Measurements from ENCODE around the gene GPANK1.
A peak's percentile ranks its signal among the peaks of the same experiment; 100 is the strongest.
"Not testable (repeated sequence)": the region's sequence is repeated elsewhere in the genome, so short reads cannot be mapped to it uniquely, and the experiment has no call there.

The GPANK1 gene

DNA sequence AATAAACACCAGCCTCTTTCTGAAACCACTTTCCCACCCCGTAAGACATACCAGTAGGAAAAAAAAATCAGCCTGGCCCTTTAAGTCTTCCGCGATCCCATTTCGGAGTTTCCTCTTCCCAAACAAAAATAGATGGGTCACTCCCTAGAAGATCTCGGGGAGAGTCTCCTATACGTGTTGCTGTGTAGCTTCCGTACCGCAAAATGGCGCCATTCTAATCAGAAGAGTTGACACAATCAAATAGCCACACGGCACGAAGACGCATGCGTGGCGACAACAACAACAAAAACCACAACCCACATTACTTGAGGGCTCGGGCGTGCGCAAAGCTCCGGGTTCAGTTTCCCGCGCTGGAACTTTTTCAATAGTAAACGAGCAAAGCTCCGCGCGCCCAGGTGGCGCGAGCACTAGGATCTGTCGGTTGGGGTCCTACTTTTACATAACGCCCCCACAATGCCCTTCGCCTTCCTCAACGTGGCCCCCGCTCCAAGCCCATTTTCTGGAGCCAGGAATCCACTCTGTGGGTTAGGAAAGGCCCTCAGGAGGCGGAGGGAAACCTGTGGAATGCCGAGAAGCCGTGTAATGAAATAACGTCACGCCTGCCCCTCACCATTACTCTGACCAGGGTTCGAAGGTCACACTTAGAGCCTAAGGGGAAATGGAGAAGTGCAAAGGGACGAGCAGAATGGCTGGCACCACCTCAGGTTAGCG is at the start of gene GPANK1:
Gene GPANK1, minus strand, starts transcription at position 208 of the 711 bp plus-strand sequence. CDS start 519 bp downstream, outside the sequence.
- Mint-ChIP-seq H3K36me3 (peaks cover 49 to 73% of the 10 kb centered on the region in 2 donors), H3K4me3 (peak within 1 kb of the TSS; percentile 98), H3K9me3 (no peaks in the 10 kb centered on the region), H3K27ac (peak within 1 kb of the TSS; percentile 99), H3K4me1 (peaks cover 45 to 79% of the 10 kb centered on the region in 2 donors), H3K27me3 (no peaks in the 10 kb centered on the region)
- DNase-seq (peak; percentile 79), ATAC-seq (replicated peaks) (peak; percentile 45 to 47)

DNA sequence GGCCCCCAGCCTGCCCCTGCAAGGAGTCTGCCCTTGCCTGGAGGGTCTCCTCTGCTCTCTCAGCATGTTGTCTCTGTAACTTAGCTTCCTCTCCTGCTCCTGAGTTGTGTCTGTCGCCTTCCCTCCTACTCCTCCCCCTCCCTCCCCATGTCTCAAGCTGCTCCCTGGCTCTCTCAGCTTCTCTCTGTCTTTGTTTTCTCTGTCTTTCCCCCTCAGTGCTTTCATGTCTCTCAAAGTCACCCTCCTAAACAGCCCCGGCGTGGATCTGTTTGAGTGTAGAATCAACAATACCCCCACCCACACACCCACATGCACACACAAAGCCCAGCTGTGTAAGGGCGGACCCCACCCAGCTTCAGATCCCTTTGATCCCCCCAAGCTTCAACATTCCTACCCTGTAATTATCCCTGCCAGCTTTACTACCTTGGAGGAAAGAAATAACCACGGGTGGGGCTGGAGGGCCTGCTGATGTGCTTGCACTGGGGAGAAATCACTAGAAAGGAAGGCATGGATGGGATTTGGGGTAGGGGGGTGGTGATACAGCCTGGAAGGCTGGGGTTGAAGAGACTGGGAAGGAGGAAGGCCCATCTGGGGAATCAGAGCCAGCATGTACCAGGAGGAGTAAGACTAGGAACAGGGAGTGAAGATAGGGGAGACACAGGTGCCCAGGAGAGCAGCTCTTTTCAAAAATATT is 49.3 kb upstream of the GPANK1 start:
- Mint-ChIP-seq H3K27me3 (no peaks in the 10 kb centered on the region), H3K4me3 (no peak overlapping the region), H3K27ac (no peak overlapping the region), H3K4me1 (peaks cover 9 to 19% of the 10 kb centered on the region in 2 donors), H3K36me3 (no peaks in the 10 kb centered on the region), H3K9me3 (no peaks in the 10 kb centered on the region)
- no peak for DNase-seq
- no peak for ATAC-seq (replicated peaks)

DNA sequence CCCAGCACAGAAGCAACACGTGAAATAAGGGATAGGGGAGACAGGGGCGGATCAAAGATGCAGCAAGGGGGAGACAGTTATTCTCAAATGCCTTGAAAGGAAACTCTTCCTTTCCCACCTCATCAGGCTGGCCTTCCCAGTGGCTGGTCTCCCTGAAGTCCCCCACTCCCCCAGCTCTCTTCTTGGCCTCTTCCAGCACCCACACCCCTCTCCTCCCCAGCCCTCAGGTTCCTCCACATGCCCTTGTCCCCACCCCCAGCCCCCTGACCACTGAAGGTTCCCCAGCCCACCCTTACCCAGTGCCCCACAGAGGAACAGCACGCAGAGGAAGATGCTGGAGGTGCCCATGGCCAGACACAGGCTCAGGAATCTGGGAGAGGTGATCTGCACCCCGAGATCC is 48.7 kb upstream of the GPANK1 start:
- no peak for DNase-seq
- Mint-ChIP-seq H3K9me3 (no peaks in the 10 kb centered on the region), H3K36me3 (no peaks in the 10 kb centered on the region), H3K27ac (no peak overlapping the region), H3K4me1 (peaks cover 9 to 19% of the 10 kb centered on the region in 2 donors), H3K4me3 (no peak overlapping the region), H3K27me3 (no peaks in the 10 kb centered on the region)
- no peak for ATAC-seq (replicated peaks)

DNA sequence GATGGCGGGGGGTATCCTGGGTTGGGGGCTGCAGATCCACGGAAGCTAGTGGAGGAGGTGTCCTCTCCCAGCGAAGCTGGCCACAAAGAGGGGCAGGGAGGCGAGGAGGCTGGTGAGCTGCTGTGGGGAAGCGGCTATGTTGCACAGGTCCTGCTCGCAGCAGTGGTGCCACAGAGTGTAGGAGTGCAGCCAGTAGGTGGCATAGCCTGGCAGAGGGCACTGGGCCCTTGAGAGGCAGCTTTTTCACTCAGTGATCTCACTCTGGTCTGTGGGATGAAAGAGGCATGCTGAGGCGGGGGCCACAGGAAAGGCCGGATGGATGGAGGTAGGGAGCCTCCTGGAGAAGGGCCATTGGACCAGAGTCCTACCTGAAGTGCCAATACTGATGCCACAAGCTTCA is 47.5 kb upstream of the GPANK1 start:
- peak; percentile 73 to 76 for ATAC-seq (replicated peaks)
- no peak for DNase-seq
- Mint-ChIP-seq H3K36me3 (no peaks in the 10 kb centered on the region), H3K4me1 (peaks cover 9 to 19% of the 10 kb centered on the region in 2 donors), H3K4me3 (no peak overlapping the region), H3K27me3 (no peaks in the 10 kb centered on the region), H3K27ac (no peak overlapping the region), H3K9me3 (no peaks in the 10 kb centered on the region)

DNA sequence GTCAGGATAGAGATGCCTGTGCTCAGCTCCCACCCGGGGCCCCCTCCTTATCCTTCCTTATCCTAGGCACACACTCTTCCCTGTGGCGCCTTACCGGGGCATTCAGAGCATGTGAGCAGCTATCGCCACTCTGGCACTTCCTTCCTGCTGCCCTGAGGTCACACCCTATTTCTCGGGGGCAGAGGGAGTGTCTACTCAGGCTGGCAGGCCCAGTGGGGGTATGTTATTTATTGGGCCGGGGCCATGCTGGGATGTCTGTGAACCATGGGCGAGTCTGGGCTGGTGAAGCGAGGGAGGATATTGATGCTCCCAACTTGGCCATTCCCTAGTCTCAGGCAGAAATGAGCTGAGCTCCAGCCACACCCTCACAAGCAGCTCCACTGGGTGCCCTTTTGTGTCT is 46.4 kb upstream of the GPANK1 start:
- ATAC-seq (replicated peaks) (no peak), DNase-seq (no peak)
- no peaks in the 10 kb centered on the region for H3K36me3 Mint-ChIP-seq
- no peak overlapping the region for H3K27ac Mint-ChIP-seq
- peaks cover 9 to 19% of the 10 kb centered on the region in 2 donors for H3K4me1 Mint-ChIP-seq
- H3K9me3 Mint-ChIP-seq, result no peaks in the 10 kb centered on the region
- H3K27me3 Mint-ChIP-seq, result no peaks in the 10 kb centered on the region
- H3K4me3 Mint-ChIP-seq, result no peak overlapping the region

DNA sequence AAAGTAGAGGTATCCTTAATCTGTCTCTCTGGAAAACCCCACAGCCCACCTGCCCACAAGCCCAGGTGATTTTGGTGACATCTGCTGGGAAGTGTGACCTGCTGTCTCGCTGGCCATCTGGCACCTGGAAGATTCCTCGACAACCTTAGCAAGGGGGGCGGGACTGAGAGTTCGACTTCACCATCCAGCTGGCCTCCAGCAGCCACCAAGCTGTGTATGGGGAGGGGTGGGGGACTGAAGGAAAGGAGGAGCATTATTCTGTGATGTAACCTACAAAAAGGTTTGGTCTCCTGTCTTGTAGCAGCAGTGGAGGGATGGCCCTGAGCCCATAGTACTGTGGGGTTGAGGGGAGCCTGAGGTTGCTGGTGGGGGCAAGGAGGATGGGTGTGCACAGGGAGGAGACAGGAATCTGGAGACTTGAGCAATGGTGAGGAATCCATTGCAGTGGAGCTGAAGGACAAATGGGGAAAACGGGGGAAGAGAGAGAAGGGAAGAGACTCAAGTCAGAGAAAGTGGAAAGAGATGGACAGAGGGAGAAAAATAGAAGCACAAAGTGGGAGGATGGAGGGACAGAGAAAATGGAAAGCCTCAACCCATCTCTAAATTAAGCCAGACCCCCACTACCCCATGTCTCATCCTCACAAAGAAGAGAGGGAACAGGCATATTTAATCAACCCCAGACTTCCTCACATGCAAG is 45.9 kb upstream of the GPANK1 start:
- Mint-ChIP-seq H3K27me3 (no peaks in the 10 kb centered on the region), H3K36me3 (no peaks in the 10 kb centered on the region), H3K27ac (no peak overlapping the region), H3K9me3 (no peaks in the 10 kb centered on the region), H3K4me3 (no peak overlapping the region), H3K4me1 (peaks cover 9 to 19% of the 10 kb centered on the region in 2 donors)
- no peak for ATAC-seq (replicated peaks)
- DNase-seq, result no peak

DNA sequence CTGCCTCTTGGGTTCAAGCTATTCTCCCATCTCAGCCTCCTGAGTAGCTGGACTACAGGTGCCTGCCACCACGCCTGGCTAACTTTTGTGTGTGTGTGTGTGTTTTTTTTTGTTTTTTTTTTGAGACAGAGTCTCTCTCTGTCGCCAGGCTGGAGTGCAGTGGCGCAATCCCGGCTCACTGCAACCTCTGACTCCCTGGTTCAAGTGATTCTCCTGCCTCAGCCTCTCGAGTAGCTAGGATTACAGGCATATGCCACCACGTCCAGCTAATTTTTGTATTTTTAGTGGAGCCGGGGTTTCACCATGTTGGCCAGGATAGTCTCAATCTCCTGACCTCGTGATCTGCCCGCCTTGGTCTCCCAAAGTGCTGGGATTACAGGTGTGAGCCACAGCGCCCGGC is 44.4 kb upstream of the GPANK1 start:
- H3K36me3 Mint-ChIP-seq; H3K4me3 Mint-ChIP-seq; H3K27me3 Mint-ChIP-seq; H3K9me3 Mint-ChIP-seq; DNase-seq; H3K27ac Mint-ChIP-seq; ATAC-seq (replicated peaks): not testable (repeated sequence)
- H3K4me1 Mint-ChIP-seq, result peaks cover 9 to 19% of the 10 kb centered on the region in 2 donors

DNA sequence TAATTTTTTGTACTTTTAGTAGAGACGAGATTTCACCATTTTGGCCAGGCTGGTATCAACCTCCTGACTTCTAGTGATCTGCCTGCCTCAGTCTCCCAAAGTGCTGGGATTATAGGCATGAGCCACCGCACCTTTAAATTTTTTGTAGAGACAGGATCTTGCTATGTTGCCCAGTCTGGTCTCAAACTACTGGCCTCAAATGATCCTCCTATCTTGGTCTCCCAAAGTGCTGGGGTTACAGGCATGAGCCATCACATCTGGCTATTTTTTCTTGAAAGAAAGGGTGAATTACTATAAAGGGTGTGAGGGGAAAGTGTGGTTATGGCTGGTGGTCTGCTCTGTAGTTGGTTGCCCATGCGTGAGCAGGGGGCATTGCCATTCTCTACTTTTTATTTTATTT is 43.4 kb upstream of the GPANK1 start:
- Mint-ChIP-seq H3K36me3 (no peaks in the 10 kb centered on the region), H3K27ac (no peak overlapping the region), H3K9me3 (no peaks in the 10 kb centered on the region), H3K4me3 (no peak overlapping the region), H3K4me1 (peaks cover 11 to 24% of the 10 kb centered on the region in 2 donors), H3K27me3 (no peaks in the 10 kb centered on the region)
- no peak for DNase-seq
- ATAC-seq (replicated peaks), result no peak

DNA sequence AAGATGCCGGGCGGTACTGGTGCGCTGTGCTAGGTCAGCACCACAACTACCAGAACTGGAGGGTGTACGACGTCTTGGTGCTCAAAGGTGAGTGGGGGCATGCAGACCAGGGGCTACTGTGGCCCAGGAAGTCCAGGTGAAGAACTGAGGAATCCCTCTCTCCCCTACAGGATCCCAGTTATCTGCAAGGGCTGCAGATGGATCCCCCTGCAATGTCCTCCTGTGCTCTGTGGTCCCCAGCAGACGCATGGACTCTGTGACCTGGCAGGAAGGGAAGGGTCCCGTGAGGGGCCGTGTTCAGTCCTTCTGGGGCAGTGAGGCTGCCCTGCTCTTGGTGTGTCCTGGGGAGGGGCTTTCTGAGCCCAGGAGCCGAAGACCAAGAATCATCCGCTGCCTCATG is 42.9 kb upstream of the GPANK1 start:
- peaks cover under 1% of the 10 kb centered on the region in 2 donors for H3K36me3 Mint-ChIP-seq
- no peaks in the 10 kb centered on the region for H3K9me3 Mint-ChIP-seq
- no peak overlapping the region for H3K4me3 Mint-ChIP-seq
- no peak for ATAC-seq (replicated peaks)
- no peak for DNase-seq
- peaks cover 11 to 25% of the 10 kb centered on the region in 2 donors for H3K4me1 Mint-ChIP-seq
- no peaks in the 10 kb centered on the region for H3K27me3 Mint-ChIP-seq
- H3K27ac Mint-ChIP-seq, result no peak overlapping the region

DNA sequence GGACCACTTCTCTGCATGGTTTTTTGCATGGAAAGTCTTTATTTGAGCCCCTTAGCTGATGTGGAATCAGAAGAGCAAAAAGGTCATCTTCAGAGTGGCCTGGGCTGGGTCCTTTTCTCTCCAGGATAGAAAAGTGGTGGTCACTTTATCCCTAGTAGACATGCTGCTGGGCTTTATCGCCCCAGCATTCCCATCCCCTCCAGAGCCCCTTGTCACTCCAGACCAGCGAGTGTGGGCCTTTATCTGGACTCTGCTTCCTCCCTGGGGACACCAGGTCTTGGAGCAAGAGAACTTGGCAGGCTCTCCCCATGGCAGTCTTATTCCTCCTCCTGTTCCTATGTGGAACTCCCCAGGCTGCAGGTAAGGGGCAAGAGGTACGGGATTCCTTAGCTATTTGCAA is 41.8 kb upstream of the GPANK1 start, which contains the start of gene LY6G6F:
Gene LY6G6F, plus strand, starts transcription at position 268 of the 400 bp plus-strand sequence. Its CDS starts 41 bp downstream, at position 309.
- Mint-ChIP-seq H3K9me3 (no peaks in the 10 kb centered on the region), H3K36me3 (peaks cover 4 to 7% of the 10 kb centered on the region in 2 donors), H3K4me1 (peaks cover 15 to 28% of the 10 kb centered on the region in 2 donors), H3K4me3 (no peak within 1 kb of the TSS), H3K27ac (peak within 1 kb of the TSS; percentile 47), H3K27me3 (no peaks in the 10 kb centered on the region)
- no peak for DNase-seq
- ATAC-seq (replicated peaks), result no peak

DNA sequence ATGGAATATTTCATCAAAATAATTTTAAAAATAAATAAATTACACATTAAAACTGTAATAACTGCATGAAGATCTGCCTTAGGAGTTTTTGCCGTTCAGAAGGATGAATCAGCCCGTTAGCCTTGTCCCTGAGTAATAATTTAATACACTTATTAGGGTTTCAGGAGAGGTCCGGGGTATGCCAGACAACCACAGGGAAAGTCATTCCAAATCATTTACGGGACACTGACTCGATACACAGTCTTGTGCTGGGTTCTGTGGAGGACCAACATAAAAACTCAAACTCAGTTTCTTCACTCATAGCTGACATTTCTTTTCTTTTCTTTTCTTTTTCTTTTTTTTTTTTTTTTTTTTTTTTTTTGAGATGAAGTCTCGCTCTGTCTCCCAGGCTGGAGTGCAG is 41.1 kb upstream of the GPANK1 start:
- H3K9me3 Mint-ChIP-seq, result no peaks in the 10 kb centered on the region
- H3K4me3 Mint-ChIP-seq, result no peak overlapping the region
- H3K4me1 Mint-ChIP-seq, result peaks cover 18 to 30% of the 10 kb centered on the region in 2 donors
- no peak overlapping the region for H3K27ac Mint-ChIP-seq
- no peaks in the 10 kb centered on the region for H3K27me3 Mint-ChIP-seq
- ATAC-seq (replicated peaks) (no peak), DNase-seq (no peak)
- peaks cover 4 to 11% of the 10 kb centered on the region in 2 donors for H3K36me3 Mint-ChIP-seq

DNA sequence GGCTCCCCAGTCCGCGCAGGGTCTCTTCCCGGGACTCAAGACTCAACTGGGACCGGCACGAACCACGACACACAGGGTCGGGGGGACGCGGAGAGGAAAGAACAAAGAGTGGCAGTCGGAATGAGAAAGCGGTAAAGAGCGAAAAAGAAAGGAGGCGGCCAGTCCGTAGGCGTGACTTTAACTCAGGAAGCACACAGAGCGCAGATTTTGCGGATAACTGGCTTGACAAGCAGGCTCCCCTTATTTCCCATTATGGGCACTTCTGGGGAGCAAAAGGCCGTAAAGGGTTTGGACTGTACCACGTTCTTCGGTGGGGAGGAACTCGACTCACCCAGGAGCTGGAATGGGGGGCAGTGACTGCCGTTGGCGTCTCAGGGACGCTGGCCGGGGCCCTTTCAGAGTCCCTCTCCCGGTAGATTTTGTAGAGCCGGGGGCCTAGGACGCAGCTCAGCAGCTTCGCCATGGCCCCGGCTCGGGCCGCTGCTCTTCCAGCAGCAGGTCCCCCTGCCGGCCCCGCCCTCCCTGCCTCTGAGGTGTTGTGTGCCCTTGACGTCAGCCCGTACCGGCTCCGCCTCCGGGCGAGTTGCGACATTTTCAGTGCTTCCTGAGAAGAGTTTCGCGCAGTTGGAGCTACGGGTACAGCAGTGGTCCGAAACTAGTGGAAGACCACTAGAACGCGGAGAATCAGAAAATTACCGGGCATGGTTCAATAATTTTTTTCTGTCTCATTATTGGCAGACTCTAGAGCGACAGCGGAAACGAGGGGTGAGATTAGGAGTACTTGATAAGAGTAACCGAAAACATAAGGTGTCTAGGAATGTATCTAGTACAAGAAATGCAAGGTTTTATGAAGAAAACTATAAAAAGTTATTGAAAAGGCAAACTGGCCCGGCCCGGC is 38.3 kb upstream of the GPANK1 start, which contains the start of gene ABHD16A:
Gene ABHD16A, minus strand, starts transcription at position 506 of the 898 bp plus-strand sequence. Its CDS starts 43 bp downstream, at position 463.
- Mint-ChIP-seq H3K9me3 (no peaks in the 10 kb centered on the region), H3K27ac (peak within 1 kb of the TSS; percentile 98), H3K27me3 (no peaks in the 10 kb centered on the region), H3K4me3 (peak within 1 kb of the TSS; percentile 96 to 99), H3K36me3 (peaks cover 4 to 13% of the 10 kb centered on the region in 2 donors), H3K4me1 (peaks cover 16 to 25% of the 10 kb centered on the region in 2 donors)
- peak; percentile 97 for DNase-seq
- peak; percentile 97 to 98 for ATAC-seq (replicated peaks)

DNA sequence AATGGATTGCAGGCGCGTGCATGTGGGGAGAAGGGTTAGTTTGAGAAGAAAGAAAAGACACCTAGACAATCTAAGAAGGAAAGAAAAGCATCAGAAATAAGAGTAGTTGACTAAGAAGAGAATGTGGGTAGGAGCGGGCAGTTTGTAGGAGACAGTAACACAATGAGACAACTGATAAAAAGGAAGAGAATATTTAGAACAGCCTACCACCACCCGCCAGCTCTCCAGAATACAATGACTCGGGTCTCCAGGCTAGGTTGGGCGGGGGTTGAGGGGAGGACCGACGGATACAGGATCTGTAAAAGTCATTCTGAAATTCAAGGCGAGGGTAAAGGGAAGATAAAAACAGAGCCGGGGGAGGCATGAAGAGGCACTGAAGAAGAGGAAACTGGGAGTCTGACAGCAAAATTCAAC is 37.6 kb upstream of the GPANK1 start:
- ATAC-seq (replicated peaks) (peak; percentile 17 to 29), DNase-seq (no peak)
- H3K4me1 Mint-ChIP-seq, result peaks cover 20 to 25% of the 10 kb centered on the region in 2 donors
- peaks cover 7 to 18% of the 10 kb centered on the region in 2 donors for H3K36me3 Mint-ChIP-seq
- H3K27me3 Mint-ChIP-seq, result no peaks in the 10 kb centered on the region
- H3K27ac Mint-ChIP-seq, result peak overlapping the region; percentile 98
- peak overlapping the region; percentile 96 to 99 for H3K4me3 Mint-ChIP-seq
- no peaks in the 10 kb centered on the region for H3K9me3 Mint-ChIP-seq

All from stimulated activated naive B cell treated with anti-CD40 and anti-IgM and Interleukin-4, amounts not matched to agents 10 μg/mL and 1 μg/mL and 100 μg/mL, for 72 hours (primary cell).